WTC11 (cell line): ENCODE data around the gene ADGRB3. TPM values are rescaled to one million over a fixed set of nuclear protein-coding genes. Genes with fewer than 3 reads are reported as not detected.

Experiments
- ATAC-seq: fragments of 200-7000 bp; cut with Tn5 transposase; 2 replicates; pipeline ENCODE4 v1.10.0; 2021; ENCODE audit warnings: mild to moderate bottlenecking, moderate library complexity
- CTCF ChIA-PET: fragments of 300-600 bp; sonication (Branson Sonifier 250); formaldehyde crosslinking; loops from one replicate; lab custom pipeline; 2021; ENCODE audit warnings: antibody characterized with exemption; lab: Charles Lee
- POLR2A ChIA-PET: fragments of 350-600 bp; sonication (Branson Sonifier 250); formaldehyde crosslinking; loops from one replicate; lab custom pipeline; 2021; ENCODE audit warnings: antibody characterized with exemption; lab: Charles Lee
- DNase-seq: peaks from one replicate; pipeline ENCODE4 v3.0.0; 2021; ENCODE audit warnings: low spot score
- H3K27ac Mint-ChIP-seq: 2 replicates; pipeline ENCODE4 v1.8.0; 2021; ENCODE audit warnings: mixed read lengths
- H3K27me3 Mint-ChIP-seq: 2 replicates; pipeline ENCODE4 v1.8.0; 2021; ENCODE audit warnings: low read depth, mild to moderate bottlenecking, moderate library complexity, mixed read lengths
- H3K36me3 Mint-ChIP-seq: 2 replicates; pipeline ENCODE4 v1.8.0; 2021; ENCODE audit warnings: mixed read lengths
- H3K4me1 Mint-ChIP-seq: 2 replicates; pipeline ENCODE4 v1.8.0; 2022; ENCODE audit warnings: mixed read lengths
- H3K4me3 Mint-ChIP-seq: 2 replicates; pipeline ENCODE4 v1.8.0; 2021; ENCODE audit warnings: mild to moderate bottlenecking, moderate library complexity, mixed read lengths
- H3K9me3 Mint-ChIP-seq: 2 replicates; pipeline ENCODE4 v1.8.0; 2021; ENCODE audit warnings: mixed read lengths
- ATF1 ChIP-seq: sonication (generic); formaldehyde crosslinking; IDR thresholded peaks from 2 replicates; pipeline ENCODE4 v1.8.1; 2023; ENCODE audit warnings: mild to moderate bottlenecking, moderate library complexity, missing genetic modification reagents
- ESRRA ChIP-seq: sonication (generic); formaldehyde crosslinking; IDR thresholded peaks from 2 replicates; pipeline ENCODE4 v1.8.1; 2022; ENCODE audit warnings: mild to moderate bottlenecking, missing genetic modification reagents, borderline replicate concordance
- ETV6 ChIP-seq: sonication (generic); formaldehyde crosslinking; IDR thresholded peaks from 2 replicates; pipeline ENCODE4 v1.8.1; 2022; ENCODE audit warnings: mild to moderate bottlenecking, missing genetic modification reagents
- FOXJ3 ChIP-seq: sonication (generic); formaldehyde crosslinking; IDR thresholded peaks from 2 replicates; pipeline ENCODE4 v1.9.0; 2021; ENCODE audit warnings: missing genetic modification reagents, mild to moderate bottlenecking, borderline replicate concordance
- FOXK1 ChIP-seq: sonication (generic); formaldehyde crosslinking; IDR thresholded peaks from 2 replicates; pipeline ENCODE4 v1.8.0; 2022; ENCODE audit warnings: mild to moderate bottlenecking, moderate library complexity, missing genetic modification reagents
- HMGA2 ChIP-seq: fragments of 250-450 bp; sonication (Bioruptor Pico); IDR thresholded peaks from 2 replicates; pipeline ENCODE4 v1.4.0; 2021; ENCODE audit warnings: mild to moderate bottlenecking, moderate library complexity
- JUN ChIP-seq: sonication (generic); formaldehyde crosslinking; IDR thresholded peaks from 2 replicates; pipeline ENCODE4 v1.8.0; 2023; ENCODE audit warnings: mild to moderate bottlenecking, missing genetic modification reagents
- NR2C2 ChIP-seq: sonication (generic); formaldehyde crosslinking; IDR thresholded peaks from 2 replicates; pipeline ENCODE4 v1.8.0; 2022; ENCODE audit warnings: mild to moderate bottlenecking, missing genetic modification reagents
- OVOL2 ChIP-seq: fragments of 250-450 bp; sonication (Bioruptor Pico); IDR thresholded peaks from 2 replicates; pipeline ENCODE4 v1.9.0; 2021; ENCODE audit warnings: mild to moderate bottlenecking, borderline replicate concordance
- SMAD3 ChIP-seq: sonication (generic); formaldehyde crosslinking; IDR thresholded peaks from 2 replicates; pipeline ENCODE4 v1.8.0; 2022; ENCODE audit warnings: missing genetic modification reagents, mild to moderate bottlenecking, borderline replicate concordance
- SP1 ChIP-seq: sonication (generic); formaldehyde crosslinking; conservative IDR thresholded peaks from 2 replicates; pipeline ENCODE4 v1.8.1; 2022; ENCODE audit warnings: missing genetic modification reagents
- TCF7 ChIP-seq: sonication (generic); formaldehyde crosslinking; IDR thresholded peaks from 2 replicates; pipeline ENCODE4 v1.8.0; 2022; ENCODE audit warnings: mild to moderate bottlenecking, low read depth, missing genetic modification reagents, moderate library complexity
- TP53 ChIP-seq: sonication (generic); formaldehyde crosslinking; IDR thresholded peaks from 2 replicates; pipeline ENCODE4 v1.8.1; 2023; ENCODE audit warnings: mild to moderate bottlenecking, missing genetic modification reagents
- ZBTB21 ChIP-seq: sonication (generic); formaldehyde crosslinking; IDR thresholded peaks from 2 replicates; pipeline ENCODE4 v1.8.1; 2023; ENCODE audit warnings: mild to moderate bottlenecking, missing genetic modification reagents, borderline replicate concordance
- ZNF671 ChIP-seq: fragments of 250-450 bp; sonication (Bioruptor Pico); IDR thresholded peaks from 2 replicates; pipeline ENCODE4 v1.8.0; 2021; ENCODE audit warnings: mild to moderate bottlenecking
- total RNA-seq: library from RNA; stranded (reverse); gene quantifications from 3 replicates; pipeline ENCODE4 v1.2.3, GENCODE V29; 2021
- TF ChIP-seq, protein P1 (sequence below): sonication (generic); formaldehyde crosslinking; conservative IDR thresholded peaks from 2 replicates; pipeline ENCODE4 v1.8.1; 2023; ENCODE audit warnings: mild to moderate bottlenecking, low read depth, missing genetic modification reagents, moderate library complexity
- TF ChIP-seq, protein P2 (sequence below): sonication (generic); formaldehyde crosslinking; IDR thresholded peaks from 2 replicates; pipeline ENCODE4 v1.8.1; 2023; ENCODE audit warnings: mild to moderate bottlenecking, missing genetic modification reagents, moderate library complexity
- TF ChIP-seq, protein P3 (sequence below): fragments of 200-600 bp; IDR thresholded peaks from 2 replicates; pipeline ENCODE4 v1.8.0; 2022; ENCODE audit warnings: antibody characterized with exemption
- TF ChIP-seq, protein P4 (sequence below): sonication (generic); formaldehyde crosslinking; IDR thresholded peaks from 2 replicates; pipeline ENCODE4 v1.8.0; 2023; ENCODE audit warnings: missing genetic modification reagents
- TF ChIP-seq, protein P5 (sequence below): fragments of 250-450 bp; sonication (Bioruptor Pico); IDR thresholded peaks from 2 replicates; pipeline ENCODE4 v1.8.0; 2021; ENCODE audit warnings: mild to moderate bottlenecking
- TF ChIP-seq, protein P6 (sequence below): sonication (generic); formaldehyde crosslinking; conservative IDR thresholded peaks from 2 replicates; pipeline ENCODE4 v1.8.1; 2022; ENCODE audit warnings: mild to moderate bottlenecking, missing genetic modification reagents
- TF ChIP-seq, protein P7 (sequence below): sonication (generic); formaldehyde crosslinking; IDR thresholded peaks from 2 replicates; pipeline ENCODE4 v1.8.1; 2022; ENCODE audit warnings: mild to moderate bottlenecking, moderate library complexity, missing genetic modification reagents
- TF ChIP-seq, protein P8 (sequence below): sonication (generic); formaldehyde crosslinking; IDR thresholded peaks from 2 replicates; pipeline ENCODE4 v1.8.1; 2022; ENCODE audit warnings: mild to moderate bottlenecking, missing genetic modification reagents, moderate library complexity, borderline replicate concordance

Gene ADGRB3
- total RNA-seq, 1 experiment from 2014 or later: 1.9 TPM

DNA sequence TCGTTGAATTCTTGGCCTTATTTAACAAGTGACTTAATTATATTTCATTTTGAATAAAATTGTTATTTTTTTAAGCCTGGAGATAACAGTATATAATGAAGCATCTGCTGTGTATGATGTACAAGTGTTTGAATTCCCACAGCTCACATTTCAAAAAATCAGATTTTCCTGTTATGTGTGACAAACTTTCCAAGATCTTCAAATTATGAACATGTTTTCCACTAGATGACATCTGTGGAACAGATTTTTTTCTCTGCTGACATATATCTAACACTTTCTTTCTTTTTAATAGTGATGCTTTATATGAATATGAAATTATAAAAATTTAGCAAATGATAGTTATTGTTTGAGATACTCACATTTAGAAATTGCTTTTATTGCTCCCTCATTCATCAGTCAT, 678.9 kb downstream of the ADGRB3 start (continued):
- TF ChIP-seq, protein P1, sequence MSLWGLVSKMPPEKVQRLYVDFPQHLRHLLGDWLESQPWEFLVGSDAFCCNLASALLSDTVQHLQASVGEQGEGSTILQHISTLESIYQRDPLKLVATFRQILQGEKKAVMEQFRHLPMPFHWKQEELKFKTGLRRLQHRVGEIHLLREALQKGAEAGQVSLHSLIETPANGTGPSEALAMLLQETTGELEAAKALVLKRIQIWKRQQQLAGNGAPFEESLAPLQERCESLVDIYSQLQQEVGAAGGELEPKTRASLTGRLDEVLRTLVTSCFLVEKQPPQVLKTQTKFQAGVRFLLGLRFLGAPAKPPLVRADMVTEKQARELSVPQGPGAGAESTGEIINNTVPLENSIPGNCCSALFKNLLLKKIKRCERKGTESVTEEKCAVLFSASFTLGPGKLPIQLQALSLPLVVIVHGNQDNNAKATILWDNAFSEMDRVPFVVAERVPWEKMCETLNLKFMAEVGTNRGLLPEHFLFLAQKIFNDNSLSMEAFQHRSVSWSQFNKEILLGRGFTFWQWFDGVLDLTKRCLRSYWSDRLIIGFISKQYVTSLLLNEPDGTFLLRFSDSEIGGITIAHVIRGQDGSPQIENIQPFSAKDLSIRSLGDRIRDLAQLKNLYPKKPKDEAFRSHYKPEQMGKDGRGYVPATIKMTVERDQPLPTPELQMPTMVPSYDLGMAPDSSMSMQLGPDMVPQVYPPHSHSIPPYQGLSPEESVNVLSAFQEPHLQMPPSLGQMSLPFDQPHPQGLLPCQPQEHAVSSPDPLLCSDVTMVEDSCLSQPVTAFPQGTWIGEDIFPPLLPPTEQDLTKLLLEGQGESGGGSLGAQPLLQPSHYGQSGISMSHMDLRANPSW (CRISPR knock-in tag): no peak
- no peak for TF ChIP-seq ZNF671 (CRISPR knock-in tag)
- no peak for TF ChIP-seq FOXK1 (CRISPR knock-in tag)
- TF ChIP-seq SP1 (CRISPR knock-in tag): no peak
- TF ChIP-seq, all 79 proteins: peak for 0

DNA sequence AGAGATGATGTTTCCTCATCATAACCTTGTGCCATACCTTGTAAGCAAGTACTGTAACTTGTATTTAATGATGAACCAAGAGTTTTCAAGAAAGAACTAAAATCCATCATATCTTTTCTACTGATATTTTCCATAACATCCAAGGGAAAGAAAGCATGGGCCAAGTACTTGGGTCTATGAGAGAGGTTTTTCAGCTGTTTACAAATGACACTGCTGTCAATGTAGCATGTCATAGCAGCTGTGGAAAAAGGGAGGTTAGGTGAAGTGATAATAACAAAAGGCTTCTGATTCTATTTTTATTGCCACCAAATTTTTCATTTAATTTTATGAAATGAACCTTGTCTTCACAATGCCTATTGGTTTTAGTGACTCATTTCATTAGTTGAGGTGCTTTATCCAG, 679.4 kb downstream of the ADGRB3 start:
- Mint-ChIP-seq H3K36me3 (no peaks in the 10 kb centered on the region), H3K27ac (no peak overlapping the region), H3K4me1 (peaks cover 8% of the 10 kb centered on the region), H3K9me3 (no peaks in the 10 kb centered on the region), H3K4me3 (no peak overlapping the region), H3K27me3 (no peaks in the 10 kb centered on the region)
- ChIA-PET CTCF (no interaction called here), POLR2A (no interaction called here)
- TF ChIP-seq ATF1 (no peak), ESRRA (CRISPR knock-in tag) (no peak), ETV6 (CRISPR knock-in tag) (no peak), SMAD3 (no peak), TCF7 (CRISPR knock-in tag) (no peak), ZBTB21 (CRISPR knock-in tag) (no peak), NR2C2 (CRISPR knock-in tag) (no peak), FOXJ3 (CRISPR knock-in tag) (no peak), HMGA2 (no peak), OVOL2 (no peak), JUN (CRISPR knock-in tag) (no peak), TP53 (CRISPR knock-in tag) (no peak)
- TF ChIP-seq, protein P2, sequence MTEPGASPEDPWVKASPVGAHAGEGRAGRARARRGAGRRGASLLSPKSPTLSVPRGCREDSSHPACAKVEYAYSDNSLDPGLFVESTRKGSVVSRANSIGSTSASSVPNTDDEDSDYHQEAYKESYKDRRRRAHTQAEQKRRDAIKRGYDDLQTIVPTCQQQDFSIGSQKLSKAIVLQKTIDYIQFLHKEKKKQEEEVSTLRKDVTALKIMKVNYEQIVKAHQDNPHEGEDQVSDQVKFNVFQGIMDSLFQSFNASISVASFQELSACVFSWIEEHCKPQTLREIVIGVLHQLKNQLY (CRISPR knock-in tag): no peak
- TF ChIP-seq, protein P3, sequence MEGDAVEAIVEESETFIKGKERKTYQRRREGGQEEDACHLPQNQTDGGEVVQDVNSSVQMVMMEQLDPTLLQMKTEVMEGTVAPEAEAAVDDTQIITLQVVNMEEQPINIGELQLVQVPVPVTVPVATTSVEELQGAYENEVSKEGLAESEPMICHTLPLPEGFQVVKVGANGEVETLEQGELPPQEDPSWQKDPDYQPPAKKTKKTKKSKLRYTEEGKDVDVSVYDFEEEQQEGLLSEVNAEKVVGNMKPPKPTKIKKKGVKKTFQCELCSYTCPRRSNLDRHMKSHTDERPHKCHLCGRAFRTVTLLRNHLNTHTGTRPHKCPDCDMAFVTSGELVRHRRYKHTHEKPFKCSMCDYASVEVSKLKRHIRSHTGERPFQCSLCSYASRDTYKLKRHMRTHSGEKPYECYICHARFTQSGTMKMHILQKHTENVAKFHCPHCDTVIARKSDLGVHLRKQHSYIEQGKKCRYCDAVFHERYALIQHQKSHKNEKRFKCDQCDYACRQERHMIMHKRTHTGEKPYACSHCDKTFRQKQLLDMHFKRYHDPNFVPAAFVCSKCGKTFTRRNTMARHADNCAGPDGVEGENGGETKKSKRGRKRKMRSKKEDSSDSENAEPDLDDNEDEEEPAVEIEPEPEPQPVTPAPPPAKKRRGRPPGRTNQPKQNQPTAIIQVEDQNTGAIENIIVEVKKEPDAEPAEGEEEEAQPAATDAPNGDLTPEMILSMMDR: no peak
- TF ChIP-seq, protein P4, sequence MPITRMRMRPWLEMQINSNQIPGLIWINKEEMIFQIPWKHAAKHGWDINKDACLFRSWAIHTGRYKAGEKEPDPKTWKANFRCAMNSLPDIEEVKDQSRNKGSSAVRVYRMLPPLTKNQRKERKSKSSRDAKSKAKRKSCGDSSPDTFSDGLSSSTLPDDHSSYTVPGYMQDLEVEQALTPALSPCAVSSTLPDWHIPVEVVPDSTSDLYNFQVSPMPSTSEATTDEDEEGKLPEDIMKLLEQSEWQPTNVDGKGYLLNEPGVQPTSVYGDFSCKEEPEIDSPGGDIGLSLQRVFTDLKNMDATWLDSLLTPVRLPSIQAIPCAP (CRISPR knock-in tag): no peak
- TF ChIP-seq, protein P5, sequence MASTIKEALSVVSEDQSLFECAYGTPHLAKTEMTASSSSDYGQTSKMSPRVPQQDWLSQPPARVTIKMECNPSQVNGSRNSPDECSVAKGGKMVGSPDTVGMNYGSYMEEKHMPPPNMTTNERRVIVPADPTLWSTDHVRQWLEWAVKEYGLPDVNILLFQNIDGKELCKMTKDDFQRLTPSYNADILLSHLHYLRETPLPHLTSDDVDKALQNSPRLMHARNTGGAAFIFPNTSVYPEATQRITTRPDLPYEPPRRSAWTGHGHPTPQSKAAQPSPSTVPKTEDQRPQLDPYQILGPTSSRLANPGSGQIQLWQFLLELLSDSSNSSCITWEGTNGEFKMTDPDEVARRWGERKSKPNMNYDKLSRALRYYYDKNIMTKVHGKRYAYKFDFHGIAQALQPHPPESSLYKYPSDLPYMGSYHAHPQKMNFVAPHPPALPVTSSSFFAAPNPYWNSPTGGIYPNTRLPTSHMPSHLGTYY (CRISPR knock-in tag): no peak
- TF ChIP-seq, protein P6, sequence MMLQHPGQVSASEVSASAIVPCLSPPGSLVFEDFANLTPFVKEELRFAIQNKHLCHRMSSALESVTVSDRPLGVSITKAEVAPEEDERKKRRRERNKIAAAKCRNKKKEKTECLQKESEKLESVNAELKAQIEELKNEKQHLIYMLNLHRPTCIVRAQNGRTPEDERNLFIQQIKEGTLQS (CRISPR knock-in tag): no peak
- TF ChIP-seq, protein P7, sequence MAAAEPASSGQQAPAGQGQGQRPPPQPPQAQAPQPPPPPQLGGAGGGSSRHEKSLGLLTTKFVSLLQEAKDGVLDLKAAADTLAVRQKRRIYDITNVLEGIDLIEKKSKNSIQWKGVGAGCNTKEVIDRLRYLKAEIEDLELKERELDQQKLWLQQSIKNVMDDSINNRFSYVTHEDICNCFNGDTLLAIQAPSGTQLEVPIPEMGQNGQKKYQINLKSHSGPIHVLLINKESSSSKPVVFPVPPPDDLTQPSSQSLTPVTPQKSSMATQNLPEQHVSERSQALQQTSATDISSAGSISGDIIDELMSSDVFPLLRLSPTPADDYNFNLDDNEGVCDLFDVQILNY (CRISPR knock-in tag): no peak
- TF ChIP-seq, protein P1 (CRISPR knock-in tag): no peak
- TF ChIP-seq, protein P8, sequence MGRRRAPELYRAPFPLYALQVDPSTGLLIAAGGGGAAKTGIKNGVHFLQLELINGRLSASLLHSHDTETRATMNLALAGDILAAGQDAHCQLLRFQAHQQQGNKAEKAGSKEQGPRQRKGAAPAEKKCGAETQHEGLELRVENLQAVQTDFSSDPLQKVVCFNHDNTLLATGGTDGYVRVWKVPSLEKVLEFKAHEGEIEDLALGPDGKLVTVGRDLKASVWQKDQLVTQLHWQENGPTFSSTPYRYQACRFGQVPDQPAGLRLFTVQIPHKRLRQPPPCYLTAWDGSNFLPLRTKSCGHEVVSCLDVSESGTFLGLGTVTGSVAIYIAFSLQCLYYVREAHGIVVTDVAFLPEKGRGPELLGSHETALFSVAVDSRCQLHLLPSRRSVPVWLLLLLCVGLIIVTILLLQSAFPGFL (CRISPR knock-in tag): no peak
- DNase-seq: no peak
- ATAC-seq: no peak
